A673 (cell line): ENCODE measurements around the gene ADAMTS19.

ENCODE experiments used
- CTCF ChIP-seq: fragments of 300-800, 200-600 bp; sonication (generic); conservative IDR thresholded peaks from 2 replicates; pipeline ENCODE4 v1.5.1; 2017; ENCODE audit warnings: low read depth, mild to moderate bottlenecking, antibody characterized with exemption, low read length, moderate library complexity, mixed read lengths
- EZH2 ChIP-seq: fragments of 200-600 bp; sonication (generic); IDR thresholded peaks from 2 replicates; pipeline ENCODE4 v1.6.1; 2017; ENCODE audit warnings: borderline replicate concordance, low read depth, mild to moderate bottlenecking, mixed read lengths, antibody characterized with exemption, low read length; ENCODE audit not compliant: poor library complexity, severe bottlenecking

GRCh38 chr5:129541648-129542251 lies 81.7 kb downstream of the ADAMTS19 start:
- TF ChIP-seq CTCF (peak; percentile 59), EZH2 (no peak)
